MCF 10A (cell line): Measurements from ENCODE around the gene GAB4. TPM values are rescaled to one million over a fixed set of nuclear protein-coding genes. Genes with fewer than 3 reads are reported as not detected.
"Not testable (repeated sequence)": the region's sequence is repeated elsewhere in the genome, so short reads cannot be mapped to it uniquely, and the experiment has no call there.

Experiments
- BruUV-seq: library from RNA; stranded (reverse); fragments of 400-500 nt; replicated peaks from 2 replicates; lab custom pipeline; 2021; lab: Mats Ljungman, UMichigan
- CTCF ChIA-PET: fragments of 300-600 bp; sonication (Branson Sonifier 250); formaldehyde crosslinking; extraction: SDS; loops from one replicate; lab custom pipeline; 2021; ENCODE audit warnings: antibody characterized with exemption, inconsistent platforms; lab: Yijun Ruan, JAX
- POLR2A ChIA-PET: fragments of 300-600, 350-650 bp; sonication (Branson Sonifier 250); formaldehyde crosslinking; extraction: SDS; loops from one replicate; lab custom pipeline; 2020; ENCODE audit warnings: antibody characterized with exemption, inconsistent platforms; lab: Yijun Ruan, JAX
- DNase-seq: peaks from one replicate; pipeline ENCODE4 v3.0.0-alpha.2; 2018; ENCODE audit not compliant: unreplicated experiment
- H3K27ac Mint-ChIP-seq: one replicate; pipeline ENCODE4 v1.8.0; 2022; ENCODE audit warnings: mild to moderate bottlenecking, low read depth, mixed read lengths; ENCODE audit not compliant: unreplicated experiment
- H3K27me3 Mint-ChIP-seq: one replicate; pipeline ENCODE4 v1.8.0; 2022; ENCODE audit warnings: mixed read lengths; ENCODE audit not compliant: insufficient read depth, unreplicated experiment
- H3K36me3 Mint-ChIP-seq: one replicate; pipeline ENCODE4 v1.8.0; 2022; ENCODE audit warnings: mild to moderate bottlenecking, moderate library complexity, mixed read lengths; ENCODE audit not compliant: insufficient read depth, unreplicated experiment
- H3K4me1 Mint-ChIP-seq: one replicate; pipeline ENCODE4 v1.8.0; 2022; ENCODE audit warnings: mixed read lengths; ENCODE audit not compliant: insufficient read depth, unreplicated experiment
- H3K4me3 Mint-ChIP-seq: one replicate; pipeline ENCODE4 v1.8.0; 2022; ENCODE audit warnings: mild to moderate bottlenecking, moderate library complexity, mixed read lengths; ENCODE audit not compliant: unreplicated experiment
- H3K9me3 Mint-ChIP-seq: one replicate; pipeline ENCODE4 v1.8.0; 2022; ENCODE audit warnings: mixed read lengths; ENCODE audit not compliant: unreplicated experiment
- intact Hi-C: fragments of 100-400 bp; cut with micrococcal nuclease; formaldehyde crosslinking; loops from 2 replicates; pipeline ENCODE4 v1.14.1; 2022
- total RNA-seq: library from RNA; stranded (reverse); gene quantifications from 2 replicates; pipeline ENCODE4 v1.2.3, GENCODE V29; 2022
- TF ChIP-seq, protein P1 (sequence below): fragments of 200-600 bp; IDR thresholded peaks from one replicate; pipeline ENCODE4 v1.8.0; 2022; ENCODE audit warnings: antibody characterized with exemption, mild to moderate bottlenecking; ENCODE audit not compliant: unreplicated experiment

GAB4 gene
- total RNA-seq, 1 experiment from 2014 or later = not detected

DNA sequence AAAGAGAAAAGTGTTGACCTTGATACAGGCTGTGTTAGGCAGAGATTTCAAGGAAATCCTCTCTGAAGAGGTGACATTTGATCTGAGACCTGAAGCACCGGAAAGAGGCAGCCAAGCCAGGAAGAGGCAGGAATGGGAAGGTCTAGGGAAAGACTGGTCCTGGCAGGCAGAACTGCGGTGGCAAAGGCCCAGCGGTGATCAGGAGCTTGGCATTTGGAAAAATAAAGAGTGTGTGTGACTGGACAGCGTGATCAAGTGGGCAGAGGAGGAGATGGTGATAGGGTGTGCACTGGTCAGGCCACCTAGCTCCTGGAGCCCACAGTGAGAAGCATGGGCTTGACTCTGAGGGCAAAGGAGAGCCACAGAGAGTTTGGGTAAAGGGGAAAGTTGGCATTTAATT, 27.2 kb upstream of the GAB4 start:
- Mint-ChIP-seq H3K9me3 (no peaks in the 10 kb centered on the region), H3K27ac (peak overlapping the region; percentile 78)
- BruUV-seq = no TSS peak

DNA sequence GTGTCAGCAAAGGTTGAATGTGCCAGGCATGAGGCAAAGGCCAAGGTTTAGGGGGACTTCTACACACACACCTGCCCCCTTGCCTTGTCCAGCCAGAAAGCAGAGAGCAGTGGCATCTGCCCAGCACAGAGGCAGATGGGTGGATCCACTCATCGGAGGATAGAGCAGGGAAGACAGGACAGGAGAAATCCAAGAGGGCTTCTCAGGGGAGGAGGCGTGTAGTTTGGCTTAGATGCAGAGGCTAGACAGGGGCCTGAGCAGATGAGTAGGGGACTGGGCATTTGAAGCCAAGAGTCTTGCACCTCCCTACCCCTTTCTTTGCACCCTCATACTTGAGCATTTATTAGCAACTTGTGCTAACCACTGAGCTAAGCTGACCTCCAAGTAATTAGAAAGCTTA, 26.5 kb upstream of the GAB4 start:
- BruUV-seq, POLR2A ChIA-PET, H3K4me3 Mint-ChIP-seq, intact Hi-C loops, H3K9me3 Mint-ChIP-seq, H3K27me3 Mint-ChIP-seq, DNase-seq, H3K27ac Mint-ChIP-seq, CTCF ChIA-PET, H3K36me3 Mint-ChIP-seq: not testable (repeated sequence)
- peaks cover 20% of the 10 kb centered on the region for H3K4me1 Mint-ChIP-seq

More for the DNA sequence above, 27.2 kb upstream of the GAB4 start:
- Mint-ChIP-seq H3K36me3 (no peaks in the 10 kb centered on the region), H3K4me3 (peak overlapping the region; percentile 94), H3K4me1 (peaks cover 25% of the 10 kb centered on the region), H3K27me3 (no peaks in the 10 kb centered on the region)
- TF ChIP-seq, protein P1, sequence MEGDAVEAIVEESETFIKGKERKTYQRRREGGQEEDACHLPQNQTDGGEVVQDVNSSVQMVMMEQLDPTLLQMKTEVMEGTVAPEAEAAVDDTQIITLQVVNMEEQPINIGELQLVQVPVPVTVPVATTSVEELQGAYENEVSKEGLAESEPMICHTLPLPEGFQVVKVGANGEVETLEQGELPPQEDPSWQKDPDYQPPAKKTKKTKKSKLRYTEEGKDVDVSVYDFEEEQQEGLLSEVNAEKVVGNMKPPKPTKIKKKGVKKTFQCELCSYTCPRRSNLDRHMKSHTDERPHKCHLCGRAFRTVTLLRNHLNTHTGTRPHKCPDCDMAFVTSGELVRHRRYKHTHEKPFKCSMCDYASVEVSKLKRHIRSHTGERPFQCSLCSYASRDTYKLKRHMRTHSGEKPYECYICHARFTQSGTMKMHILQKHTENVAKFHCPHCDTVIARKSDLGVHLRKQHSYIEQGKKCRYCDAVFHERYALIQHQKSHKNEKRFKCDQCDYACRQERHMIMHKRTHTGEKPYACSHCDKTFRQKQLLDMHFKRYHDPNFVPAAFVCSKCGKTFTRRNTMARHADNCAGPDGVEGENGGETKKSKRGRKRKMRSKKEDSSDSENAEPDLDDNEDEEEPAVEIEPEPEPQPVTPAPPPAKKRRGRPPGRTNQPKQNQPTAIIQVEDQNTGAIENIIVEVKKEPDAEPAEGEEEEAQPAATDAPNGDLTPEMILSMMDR = no peak
- ChIA-PET POLR2A (no interaction called here), CTCF (interaction anchor here (0.6 kb wide), 1 partner anchor 324 kb away, joined by 3 read pairs; no protein-coding TSS in a partner anchor)
- intact Hi-C loops = no loop called here
- DNase-seq = peak; percentile 41

DNA sequence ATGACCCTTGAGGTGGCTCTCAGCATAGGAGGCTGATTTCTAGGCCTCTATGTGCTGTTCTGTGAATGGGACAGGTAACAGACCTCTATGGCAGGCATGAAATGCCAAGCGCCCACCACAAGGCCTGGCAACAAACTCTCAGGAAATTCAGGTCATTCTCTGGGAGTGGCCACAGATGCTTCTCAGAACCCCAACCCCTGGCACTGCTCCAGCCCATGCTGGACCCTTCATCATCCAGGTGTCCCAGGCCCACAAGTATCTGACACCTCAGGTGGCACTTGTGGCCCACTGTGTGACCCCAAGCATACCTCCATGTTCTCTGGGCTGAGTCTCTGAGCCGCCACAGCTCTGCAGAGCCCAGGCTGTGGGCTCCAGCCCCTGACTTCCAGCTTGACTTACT, 24.3 kb upstream of the GAB4 start:
- H3K4me3 Mint-ChIP-seq, intact Hi-C loops, POLR2A ChIA-PET, H3K9me3 Mint-ChIP-seq, CTCF ChIA-PET, DNase-seq, H3K27ac Mint-ChIP-seq, BruUV-seq, H3K36me3 Mint-ChIP-seq, H3K27me3 Mint-ChIP-seq: not testable (repeated sequence)
- peaks cover 12% of the 10 kb centered on the region for H3K4me1 Mint-ChIP-seq

DNA sequence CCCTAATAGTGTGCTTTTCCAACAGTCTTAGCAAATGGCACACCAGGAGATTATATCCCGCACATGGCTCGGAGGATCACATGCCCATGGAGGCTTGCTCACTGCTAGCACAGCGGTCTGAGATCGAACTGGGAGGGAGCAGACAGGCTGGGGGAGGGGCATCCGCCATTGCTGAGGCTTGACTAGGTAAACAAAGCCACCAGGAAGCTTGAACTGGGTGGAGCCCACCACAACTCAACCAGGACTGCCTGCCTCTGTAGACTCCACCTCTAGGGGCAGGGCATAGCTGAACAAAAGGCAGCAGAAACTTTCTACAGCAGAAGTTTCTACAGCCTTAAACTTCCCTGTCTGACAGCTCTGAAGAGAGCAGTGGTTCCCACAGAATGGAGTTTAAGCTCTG, 16.4 kb upstream of the GAB4 start:
- H3K36me3 Mint-ChIP-seq, H3K4me3 Mint-ChIP-seq, H3K9me3 Mint-ChIP-seq, intact Hi-C loops, H3K4me1 Mint-ChIP-seq, CTCF ChIA-PET, POLR2A ChIA-PET, BruUV-seq, DNase-seq, H3K27ac Mint-ChIP-seq: not testable (repeated sequence)
- peaks cover 34% of the 10 kb centered on the region for H3K27me3 Mint-ChIP-seq

DNA sequence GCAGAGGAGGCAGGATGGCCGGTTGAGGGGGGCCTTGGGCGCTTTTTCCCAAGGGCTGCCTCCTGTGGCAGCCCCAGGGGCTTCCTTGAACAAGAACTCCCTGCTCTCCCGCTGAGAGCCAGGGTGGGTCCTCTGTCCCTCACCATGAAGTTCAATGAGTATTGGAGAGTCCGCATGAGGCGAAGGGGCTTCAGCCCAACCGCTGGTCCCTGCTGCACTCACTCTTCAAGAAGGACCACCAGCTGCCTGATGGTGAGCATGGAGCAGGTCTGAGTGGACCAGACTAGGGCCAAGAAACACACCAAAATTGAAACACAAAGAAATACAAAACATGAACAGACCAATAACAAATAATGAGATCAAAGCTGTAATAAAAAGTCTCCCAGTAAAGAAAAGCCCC, 7.5 kb upstream of the GAB4 start:
- POLR2A ChIA-PET, CTCF ChIA-PET, H3K4me3 Mint-ChIP-seq, intact Hi-C loops, H3K27ac Mint-ChIP-seq, DNase-seq, H3K9me3 Mint-ChIP-seq, H3K4me1 Mint-ChIP-seq, BruUV-seq, H3K36me3 Mint-ChIP-seq: not testable (repeated sequence)
- peaks cover 21% of the 10 kb centered on the region for H3K27me3 Mint-ChIP-seq

DNA sequence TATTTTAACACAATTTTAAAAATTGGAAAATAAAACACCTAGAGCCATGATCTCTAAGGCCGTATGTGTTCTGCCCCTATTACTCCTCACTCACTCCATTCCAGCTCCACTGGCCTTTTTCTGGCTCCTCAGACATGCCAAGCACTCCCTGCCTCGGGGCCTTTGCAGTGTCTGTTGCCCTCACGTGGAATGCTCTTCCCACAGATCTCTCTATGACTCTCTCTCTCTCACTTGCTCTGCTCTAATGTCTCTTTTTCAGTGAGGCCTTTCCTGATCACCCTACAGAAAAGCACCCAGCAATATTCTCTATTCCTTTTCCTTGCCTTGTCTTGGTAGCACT, 6.0 kb upstream of the GAB4 start:
- POLR2A ChIA-PET, BruUV-seq, H3K27ac Mint-ChIP-seq, H3K9me3 Mint-ChIP-seq, H3K36me3 Mint-ChIP-seq, intact Hi-C loops, DNase-seq, CTCF ChIA-PET, H3K4me3 Mint-ChIP-seq, H3K4me1 Mint-ChIP-seq: not testable (repeated sequence)
- peaks cover 14% of the 10 kb centered on the region for H3K27me3 Mint-ChIP-seq
